HG03457 (cell line): ENCODE results near the gene PLAC1.

ENCODE experiments used
- ATAC-seq: cut with Tn5 transposase; IDR thresholded peaks from one replicate; pipeline ENCODE4 v1.9.1; 2021; ENCODE audit warnings: moderate number of reproducible peaks; ENCODE audit not compliant: unreplicated experiment

Gene PLAC1

DNA sequence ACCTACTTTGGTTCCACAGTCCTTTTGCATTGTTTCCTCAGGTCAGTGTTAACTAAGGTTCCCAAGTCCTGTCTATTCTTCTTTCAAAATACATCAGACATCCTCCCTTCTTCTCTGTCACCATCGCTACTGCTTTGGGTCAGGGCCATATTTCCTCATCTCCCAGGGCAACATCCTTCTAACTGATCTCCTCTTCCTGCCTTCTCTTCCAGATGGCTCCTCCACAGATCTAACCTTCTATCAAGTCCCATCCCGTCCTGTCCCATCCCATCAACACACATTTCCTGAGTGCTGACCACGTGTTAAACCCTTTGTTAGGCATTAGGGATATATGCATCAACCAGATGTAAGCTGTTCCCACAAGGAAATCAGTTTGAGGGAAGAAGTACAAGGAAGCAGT is 25.9 kb downstream of the PLAC1 start:
- no peak for ATAC-seq

DNA sequence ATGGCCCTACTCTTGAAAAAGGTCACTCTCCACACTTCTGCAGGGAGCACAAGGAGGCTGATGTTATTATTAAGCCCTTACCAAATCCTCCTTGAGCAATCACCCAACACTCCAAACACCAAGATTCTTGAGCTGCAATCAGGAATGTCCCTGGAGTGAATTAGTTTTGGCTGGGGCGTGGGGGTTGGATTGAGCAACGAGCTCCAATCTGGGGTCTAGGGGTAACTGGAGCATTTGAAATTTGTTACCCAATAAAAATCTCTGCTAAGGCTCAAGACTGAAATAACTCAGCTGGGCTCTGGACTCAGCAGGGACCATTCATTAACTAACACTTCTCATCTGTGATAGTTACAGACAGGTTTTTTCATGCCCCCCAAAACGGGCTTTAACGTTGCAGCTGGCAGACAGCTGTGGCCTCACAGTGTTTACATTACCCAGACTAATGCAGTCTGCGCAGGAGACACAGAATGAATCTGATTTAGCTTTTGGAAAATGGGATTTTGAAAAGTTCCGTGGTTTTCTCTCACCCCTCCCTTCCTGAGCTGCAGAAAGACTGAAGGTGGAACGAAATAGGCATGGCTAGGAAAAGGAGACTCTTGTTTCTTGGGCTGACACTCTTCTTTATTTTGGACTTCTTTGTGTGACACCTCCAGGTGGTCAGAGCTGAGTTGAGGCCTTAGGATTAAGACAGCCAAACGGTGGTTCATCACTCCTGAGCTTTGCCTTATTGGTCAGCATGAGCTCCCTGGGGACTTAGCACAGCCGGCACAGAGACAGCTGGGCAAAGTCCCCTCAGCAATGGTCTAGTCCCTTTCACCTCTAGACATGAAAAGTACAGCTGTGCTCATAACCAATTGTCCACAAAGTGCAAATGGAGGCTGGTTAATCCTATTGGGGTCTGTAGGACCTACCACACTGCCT is 26.6 kb downstream of the PLAC1 start:
- ATAC-seq = no peak

DNA sequence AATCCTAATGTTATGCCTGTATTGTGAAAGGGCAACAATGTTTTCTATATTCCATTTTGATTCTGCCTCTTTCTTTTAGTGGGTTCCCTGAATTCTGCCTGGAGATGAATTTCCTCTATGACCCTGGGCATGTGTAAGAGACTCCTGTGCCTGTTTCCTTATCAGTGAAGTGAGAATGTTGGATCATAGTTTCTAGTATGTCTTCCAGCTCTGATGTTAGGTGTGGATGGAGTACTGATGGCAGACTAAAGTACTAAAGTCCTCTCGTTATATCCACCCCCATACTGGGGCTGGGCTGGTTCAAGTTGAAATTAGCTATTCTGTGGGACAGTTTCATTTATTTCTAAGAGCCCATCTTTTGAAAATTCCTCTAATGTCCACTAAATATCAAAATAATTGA is 29.6 kb downstream of the PLAC1 start:
- no peak for ATAC-seq

DNA sequence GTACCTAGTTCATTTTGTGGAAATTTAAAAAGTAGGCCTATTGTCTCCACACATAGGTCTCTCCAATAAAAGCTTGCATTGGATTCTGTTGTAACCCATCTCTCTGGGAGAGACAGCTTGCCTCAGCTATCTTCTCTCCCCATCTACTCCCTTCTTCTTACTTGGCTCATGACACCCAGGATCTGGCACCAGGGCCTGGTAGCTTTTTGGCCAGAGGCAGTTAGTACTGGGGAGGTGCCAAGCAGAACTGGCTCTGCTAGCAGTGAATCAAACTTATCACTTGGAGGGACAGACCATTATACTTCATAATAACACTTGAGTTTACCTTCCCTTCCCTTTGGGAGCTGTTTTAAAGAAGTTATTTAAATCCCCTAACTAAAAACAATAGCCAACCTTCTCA is 31.8 kb downstream of the PLAC1 start:
- no peak for ATAC-seq

DNA sequence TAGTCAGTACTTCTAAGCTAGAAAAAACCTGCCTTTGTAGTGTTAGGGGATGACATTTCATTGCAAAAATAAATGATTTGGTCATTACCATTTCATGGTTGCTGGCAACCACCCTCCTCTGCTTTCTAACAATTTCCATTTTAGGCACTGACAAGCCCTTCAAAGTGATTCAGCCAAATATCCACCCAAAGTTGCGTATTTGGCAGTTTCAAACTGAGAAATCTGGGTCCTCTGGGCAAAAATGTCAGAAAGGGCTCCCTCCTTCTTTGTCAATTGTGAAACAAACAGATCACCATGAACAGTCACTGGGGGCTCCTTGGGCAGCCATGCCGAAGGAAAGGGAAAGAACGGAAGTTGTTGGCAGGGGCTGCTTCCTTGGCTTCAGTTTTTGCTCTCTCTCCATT is 33.0 kb downstream of the PLAC1 start:
- no peak for ATAC-seq

DNA sequence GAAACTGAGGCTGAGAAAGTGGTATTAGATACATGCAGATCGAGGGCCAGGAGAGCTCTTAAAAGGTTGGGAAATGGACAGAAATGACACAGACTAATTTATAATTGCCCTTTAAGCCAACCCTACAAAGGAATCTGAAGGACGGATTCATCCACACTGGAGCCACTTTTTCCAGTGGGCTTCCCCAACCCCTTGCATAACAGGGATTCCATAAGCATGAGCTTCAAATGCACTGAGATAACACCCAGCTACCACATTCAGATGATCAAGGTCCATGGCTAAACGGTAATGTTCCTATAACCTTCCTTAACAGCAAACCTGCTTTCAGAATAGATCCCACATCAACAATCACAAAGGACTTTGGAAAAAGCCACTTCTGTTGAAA is 34.2 kb downstream of the PLAC1 start:
- ATAC-seq = no peak

DNA sequence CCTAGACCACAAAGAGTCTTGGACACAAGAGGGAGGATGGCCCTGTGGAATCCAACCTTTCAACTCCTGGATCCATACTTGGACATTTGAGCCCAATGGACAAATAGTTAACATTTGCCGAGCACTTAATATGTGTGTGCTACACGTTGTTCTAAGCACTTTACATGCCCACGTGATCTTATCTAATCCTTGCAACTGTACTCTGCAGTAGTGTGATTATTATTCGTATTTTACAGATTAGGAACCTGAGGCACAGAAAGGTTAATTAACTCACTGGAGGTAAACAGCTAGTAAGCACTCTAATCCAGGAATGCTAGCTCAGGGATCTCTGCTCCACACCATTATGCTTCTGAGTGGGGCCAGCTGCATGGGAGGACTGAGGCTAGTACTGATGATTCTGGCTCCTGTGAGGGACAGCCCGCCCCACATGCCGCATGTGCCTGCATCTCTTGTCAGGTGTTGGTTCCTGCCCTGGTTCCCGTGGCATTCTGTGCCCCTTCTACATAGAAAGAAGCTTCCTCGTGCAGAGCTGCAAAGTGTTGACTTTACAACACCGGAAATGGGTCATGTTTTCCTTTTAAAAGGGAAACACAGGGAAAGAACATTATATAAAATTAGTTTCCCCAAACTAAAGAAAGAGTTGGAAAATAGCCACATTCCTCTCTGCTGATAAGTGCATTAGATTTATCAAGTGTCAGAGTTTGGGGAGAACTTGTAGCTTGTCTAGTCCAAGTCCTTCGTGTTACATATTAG is 34.8 kb downstream of the PLAC1 start:
- no peak for ATAC-seq

DNA sequence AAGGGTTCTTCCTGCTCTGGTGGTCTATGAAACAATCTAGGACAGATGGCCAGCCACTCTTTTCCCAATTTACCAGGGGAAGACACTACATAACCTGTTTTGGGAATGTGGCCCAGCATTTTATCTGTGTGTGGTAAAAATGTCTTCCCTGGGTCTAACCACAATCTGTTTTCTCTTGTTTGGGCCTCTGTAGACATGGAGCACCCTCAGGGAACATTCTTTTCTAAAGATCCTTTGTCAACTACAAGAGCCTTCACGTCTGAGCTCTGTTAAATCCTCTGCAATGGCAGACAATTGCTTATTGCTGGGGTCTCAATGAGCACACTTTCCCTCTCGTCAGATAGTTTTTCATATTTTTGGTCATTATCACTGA is 35.5 kb downstream of the PLAC1 start:
- no peak for ATAC-seq

DNA sequence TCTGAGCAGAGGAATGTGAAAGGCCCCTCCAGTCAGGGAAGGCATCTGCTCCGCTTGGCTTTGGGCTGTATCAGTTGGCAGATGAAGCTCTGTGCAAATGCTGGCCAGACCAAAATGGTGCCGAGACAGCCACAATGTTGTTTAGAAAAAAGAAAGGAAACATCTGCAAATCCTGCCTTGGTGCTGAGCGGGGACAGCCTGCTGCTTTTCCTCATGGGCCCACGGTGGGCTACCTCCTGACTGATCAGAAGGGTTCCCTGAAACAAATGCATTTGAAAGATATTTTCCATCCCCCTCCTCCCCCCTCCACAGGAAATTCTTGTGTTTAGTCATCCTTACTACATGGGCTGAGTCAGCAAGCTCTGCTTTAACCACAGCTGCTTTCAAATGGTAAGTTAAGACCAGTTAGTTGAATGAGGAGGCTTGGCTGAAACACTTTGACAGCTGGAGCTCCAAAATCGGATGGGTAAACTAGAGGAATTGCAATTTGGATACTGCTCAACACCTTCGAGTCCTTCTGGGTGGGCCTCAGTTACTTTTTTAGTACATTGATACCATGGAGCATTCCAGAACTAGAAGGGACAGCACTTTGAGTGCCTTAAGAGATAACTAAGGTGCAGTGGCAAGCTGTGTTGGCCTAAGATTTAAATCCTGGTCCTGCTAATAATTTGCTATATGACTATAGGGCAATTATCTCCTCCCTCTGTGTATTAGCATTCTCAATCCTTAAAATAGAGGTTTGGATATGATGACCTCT is 36.0 kb downstream of the PLAC1 start:
- ATAC-seq = peak; percentile 96

DNA sequence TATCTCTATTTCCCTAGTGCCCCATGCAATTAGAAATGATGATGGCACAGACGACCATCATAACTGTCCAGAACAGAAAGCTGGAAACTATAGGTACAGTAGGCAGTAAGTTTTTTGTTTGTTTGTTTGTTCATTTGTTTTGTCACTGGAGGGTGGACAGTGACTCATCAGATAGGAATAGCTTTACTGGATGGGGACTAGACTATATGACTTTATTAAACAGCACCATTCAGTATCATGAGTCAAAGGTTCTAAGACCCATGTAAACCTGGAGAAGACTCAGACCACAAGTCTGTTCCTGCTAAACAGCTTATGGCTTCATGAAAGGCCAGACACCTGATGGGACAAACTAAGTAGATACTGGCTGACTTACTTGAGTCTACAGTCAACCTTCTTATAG is 38.4 kb downstream of the PLAC1 start:
- no peak for ATAC-seq

DNA sequence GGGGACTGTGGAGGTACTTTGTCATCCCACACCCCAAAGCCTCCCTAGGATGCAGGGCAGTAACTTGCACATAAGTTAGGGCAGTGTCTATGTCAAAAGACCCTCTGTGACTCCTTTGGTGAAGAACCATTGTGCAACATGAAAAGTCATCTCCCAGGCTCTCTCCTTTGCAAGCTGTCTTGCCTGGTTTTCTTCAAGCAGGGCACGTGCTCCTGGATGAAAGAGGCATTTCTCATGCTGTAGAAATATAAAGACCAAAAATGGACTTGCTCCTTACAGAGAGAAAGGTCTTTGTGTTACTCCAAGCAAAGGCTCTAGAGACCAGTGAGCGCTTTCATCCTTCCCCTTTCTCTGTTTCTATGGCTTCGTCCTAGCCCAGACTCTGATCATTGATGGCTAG is 44.9 kb downstream of the PLAC1 start:
- ATAC-seq = no peak

DNA sequence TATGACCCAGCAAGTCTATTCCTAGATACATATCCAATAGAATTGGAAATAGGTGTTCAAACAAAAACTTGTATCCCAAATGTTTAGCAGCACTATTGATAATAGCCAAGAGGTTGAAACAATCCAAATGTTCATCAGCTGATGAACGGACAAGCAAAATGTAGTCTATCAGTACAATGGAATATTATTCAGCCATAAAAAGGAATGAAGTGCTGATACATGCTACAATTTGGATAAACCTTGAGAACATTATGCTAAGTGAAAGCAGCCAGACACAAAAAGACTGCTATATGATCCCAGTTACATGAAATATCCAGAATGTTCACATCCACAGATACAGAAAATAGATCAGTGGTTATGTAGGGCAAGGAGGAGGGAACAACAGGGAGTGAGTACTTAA is 50.1 kb downstream of the PLAC1 start:
- no peak for ATAC-seq

DNA sequence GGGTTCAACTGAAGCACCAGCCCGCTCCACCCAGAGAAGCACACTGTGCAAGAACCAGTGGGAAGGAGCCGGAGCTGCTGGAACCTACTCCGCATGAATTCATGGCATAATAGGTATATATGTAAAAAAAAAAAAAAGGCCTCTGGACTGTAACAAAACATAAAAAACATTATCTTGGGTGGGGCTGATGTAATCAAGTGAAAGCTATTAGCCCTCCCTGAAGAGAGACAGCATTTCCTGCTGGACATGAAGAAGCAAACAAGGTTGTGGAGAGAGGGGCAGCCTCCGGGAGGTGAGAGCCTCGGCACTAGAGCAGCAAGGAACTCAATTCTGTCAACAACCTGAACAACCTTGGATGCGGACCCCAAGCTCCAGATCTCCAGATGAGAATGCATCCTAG is 50.7 kb downstream of the PLAC1 start:
- ATAC-seq = no peak

DNA sequence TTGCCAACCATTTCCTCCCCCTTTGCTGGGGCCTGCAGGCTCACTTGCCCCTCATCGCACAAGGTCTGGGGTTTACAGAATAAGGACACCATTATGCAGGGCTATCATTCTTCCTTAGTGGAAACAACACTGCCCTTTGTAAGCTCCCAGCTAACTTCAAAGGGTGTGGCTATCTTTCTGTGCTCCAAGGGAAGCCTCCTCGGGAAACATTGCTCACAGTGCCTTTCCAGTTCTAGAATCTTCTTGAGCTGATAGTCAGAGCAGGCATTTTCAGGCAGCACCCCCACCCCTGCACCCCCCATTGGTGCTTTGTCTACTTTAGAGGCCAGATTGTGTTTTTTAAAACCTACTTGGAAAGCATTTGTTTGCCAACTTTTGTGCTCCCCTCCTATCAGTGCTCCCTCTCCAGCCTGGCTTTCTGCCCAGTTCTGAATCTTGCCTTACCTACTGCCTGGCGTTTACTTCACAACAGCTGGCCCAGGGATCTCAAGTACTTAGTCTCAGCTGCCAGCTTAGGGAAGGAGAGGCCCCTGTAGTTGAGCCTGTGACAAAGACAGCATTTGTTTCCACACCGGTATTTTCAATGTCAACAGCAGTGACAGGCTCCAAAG is 53.5 kb downstream of the PLAC1 start:
- no peak for ATAC-seq

DNA sequence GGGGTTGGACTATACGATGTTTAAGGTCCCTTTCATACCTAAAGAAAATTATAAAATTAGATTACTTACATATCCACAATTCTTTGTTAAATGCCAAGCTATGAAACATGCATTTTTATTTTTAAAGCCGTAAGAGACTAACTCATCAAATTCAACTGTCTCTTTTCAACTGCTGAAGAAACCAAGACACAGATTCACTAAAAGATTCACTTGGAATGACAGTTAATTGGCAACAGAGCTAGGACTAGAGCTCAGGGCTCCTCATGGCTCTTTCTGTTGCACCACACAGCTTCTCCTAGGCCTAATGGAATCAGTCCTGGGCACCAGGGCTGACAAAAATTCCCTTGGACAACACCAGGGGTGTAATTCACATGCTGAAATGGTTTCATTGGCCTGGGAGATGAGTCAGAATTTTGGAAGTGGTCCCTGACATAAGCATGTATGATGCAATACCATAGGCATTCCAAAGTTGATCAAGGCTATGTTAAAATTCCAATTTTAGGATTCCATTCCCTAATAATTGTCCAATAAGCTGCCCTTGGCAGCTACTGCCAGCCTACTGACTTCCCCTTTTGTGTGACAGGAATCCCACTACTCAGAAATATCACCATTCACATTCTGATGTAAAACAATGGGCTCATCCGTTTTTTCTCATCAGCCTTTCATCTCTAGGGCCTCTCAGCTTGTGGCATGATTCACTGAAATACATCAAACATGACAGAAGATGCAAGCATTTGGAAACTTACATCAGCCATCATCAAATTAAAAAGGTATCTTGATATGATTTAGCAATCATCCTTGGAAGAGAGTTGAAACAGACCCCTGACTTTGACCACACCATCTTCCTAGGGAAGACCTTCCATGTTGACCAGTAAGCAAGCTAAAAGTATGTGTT is 54.2 kb downstream of the PLAC1 start:
- no peak for ATAC-seq

DNA sequence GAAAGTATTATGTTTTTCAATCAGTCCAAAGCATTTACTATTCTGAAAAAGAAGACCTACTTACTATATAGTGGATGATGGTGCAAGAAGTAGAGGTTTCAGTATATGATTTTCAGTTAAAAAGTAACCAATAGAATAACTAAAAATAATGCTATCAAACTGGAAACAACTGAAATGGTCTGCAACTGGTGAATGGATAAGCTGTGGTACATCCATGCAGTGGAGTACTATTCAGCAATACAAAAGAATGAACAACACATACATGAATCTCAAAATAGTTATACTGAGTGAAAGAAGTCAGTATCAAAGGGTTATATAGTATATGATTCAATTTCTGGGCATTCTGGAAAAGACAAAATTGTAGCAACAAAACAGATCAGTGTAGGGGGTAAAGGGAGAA is 55.9 kb downstream of the PLAC1 start:
- ATAC-seq = no peak

DNA sequence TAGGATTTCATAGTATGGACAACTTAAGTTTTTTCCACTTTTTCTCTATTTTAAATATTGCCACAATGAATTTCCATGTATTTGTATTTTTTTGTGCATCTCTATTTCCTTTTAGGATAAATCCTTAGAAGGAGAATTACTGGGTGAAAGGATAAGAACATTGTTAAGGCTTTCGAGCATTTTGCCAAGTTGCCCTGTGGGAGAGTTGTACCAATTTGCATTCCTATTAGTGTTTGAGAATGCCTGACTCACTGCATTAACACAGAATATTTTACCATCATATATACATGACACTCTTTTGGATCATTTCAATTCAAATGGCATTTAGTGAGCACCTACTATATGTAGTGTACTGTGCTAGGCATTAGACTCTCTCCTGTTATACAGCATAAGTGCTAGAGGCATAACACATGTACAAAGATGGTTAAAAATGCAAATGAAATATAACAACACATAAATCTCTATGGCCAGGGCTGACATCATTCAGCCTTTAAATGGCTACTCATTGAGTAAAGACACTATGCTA is 57.0 kb downstream of the PLAC1 start:
- ATAC-seq = no peak

DNA sequence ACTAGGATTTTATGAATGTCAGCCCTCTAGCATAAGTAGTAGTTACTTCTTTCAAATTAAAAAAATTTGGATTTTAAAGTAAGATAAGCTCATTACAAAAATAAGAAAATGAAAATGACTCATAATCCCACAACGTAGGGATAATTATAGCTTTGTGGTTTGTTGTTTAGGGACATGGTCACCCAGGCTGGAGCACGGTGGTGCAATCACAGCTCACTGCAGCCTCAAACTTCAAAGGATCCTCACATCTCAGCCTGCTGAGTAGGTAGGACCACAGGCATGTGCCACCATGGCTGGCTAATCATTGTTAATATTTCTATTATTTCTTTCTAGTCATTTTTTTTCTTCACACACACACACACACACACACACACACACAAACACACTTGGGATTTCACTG is 57.6 kb downstream of the PLAC1 start:
- ATAC-seq = no peak

DNA sequence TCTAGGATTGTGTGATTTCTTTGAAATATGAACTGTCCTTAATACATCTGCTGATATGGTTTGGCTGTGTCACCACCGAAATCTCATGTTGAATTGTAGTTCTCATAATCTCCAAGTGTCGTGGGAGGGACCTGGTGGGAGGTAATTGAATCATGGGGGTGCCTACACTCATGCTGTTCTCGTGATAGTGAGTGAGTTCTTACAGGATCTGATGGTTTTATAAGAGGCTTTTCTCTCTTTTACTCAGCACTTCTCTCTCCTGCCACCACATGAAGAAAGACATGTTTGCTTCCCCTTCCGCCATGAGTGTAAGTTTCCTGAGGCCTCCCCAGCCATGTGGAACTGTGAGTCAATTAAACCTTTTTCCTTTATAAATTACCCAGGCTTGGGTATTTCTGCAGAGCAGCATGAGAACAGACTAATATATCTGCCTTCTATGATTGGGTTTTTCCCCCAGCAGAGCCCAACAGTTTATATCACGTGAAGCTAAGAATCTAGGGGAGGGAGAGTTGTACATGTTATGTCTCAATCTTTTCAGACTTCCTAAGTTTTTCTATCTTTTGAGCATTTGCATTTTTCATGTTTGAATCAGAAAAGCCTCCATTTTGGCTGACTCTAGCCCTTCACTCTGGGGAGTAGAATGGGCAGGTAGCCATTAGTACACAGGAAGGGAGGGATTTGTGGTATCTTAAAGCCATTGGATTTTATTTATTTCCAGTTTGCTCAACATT is 58.9 kb downstream of the PLAC1 start:
- ATAC-seq = no peak
